Measurements from ENCODE around the gene UGDH. TPM values are rescaled to one million over a fixed set of nuclear protein-coding genes. Genes with fewer than 3 reads are reported as not detected.

The UGDH gene
- total and polyA plus RNA-seq, 8 donors = 14.6 to 161 (median 33.2) TPM

DNA sequence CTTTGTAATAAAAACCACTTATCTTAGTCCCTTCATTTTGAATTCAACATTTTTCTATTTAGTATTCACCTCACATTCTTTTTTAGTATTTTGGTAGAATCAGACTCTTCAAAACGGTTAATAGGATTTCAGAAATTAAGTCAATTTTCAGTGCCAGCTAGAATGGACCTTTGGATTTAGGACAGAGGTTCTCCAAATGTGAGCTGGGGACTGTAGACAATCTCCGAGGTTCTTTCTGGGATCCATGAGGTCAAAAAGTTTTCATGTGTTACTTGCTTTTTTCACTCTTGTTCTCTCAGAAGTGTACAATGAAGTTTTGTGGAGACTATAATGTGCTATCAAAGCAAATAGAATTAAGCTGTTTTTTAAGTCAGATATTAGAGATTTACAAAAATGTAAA is 2.3 kb upstream of the UGDH start:
- intact Hi-C loops (cut with DNase I; ENCODE audit: low total_unique reads) = no loop called here
- peaks cover 0 to 41% (median 28%) of the 10 kb centered on the region in 4 donors for H3K36me3 ChIP-seq
- no peaks in the 10 kb centered on the region for H3K27me3 ChIP-seq
- TF ChIP-seq POLR2A (IDR thresholded peaks at IDR 0.05) (no peak), EP300 (IDR thresholded peaks at IDR 0.05) (no peak)
- TF ChIP-seq, protein P1, sequence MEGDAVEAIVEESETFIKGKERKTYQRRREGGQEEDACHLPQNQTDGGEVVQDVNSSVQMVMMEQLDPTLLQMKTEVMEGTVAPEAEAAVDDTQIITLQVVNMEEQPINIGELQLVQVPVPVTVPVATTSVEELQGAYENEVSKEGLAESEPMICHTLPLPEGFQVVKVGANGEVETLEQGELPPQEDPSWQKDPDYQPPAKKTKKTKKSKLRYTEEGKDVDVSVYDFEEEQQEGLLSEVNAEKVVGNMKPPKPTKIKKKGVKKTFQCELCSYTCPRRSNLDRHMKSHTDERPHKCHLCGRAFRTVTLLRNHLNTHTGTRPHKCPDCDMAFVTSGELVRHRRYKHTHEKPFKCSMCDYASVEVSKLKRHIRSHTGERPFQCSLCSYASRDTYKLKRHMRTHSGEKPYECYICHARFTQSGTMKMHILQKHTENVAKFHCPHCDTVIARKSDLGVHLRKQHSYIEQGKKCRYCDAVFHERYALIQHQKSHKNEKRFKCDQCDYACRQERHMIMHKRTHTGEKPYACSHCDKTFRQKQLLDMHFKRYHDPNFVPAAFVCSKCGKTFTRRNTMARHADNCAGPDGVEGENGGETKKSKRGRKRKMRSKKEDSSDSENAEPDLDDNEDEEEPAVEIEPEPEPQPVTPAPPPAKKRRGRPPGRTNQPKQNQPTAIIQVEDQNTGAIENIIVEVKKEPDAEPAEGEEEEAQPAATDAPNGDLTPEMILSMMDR (IDR thresholded peaks at IDR 0.05) = no peak
- peak overlapping the region in 1 of 5 donors; percentile 95 for H3K27ac ChIP-seq
- H3K4me3 ChIP-seq = peak overlapping the region in 1 of 4 donors; percentile 80
- peaks cover 10 to 37% (median 27%) of the 10 kb centered on the region in 4 donors for H3K4me1 ChIP-seq
- no peaks in the 10 kb centered on the region for H3K9me3 ChIP-seq
- 74 to 88% (median 84%) methylated on average over 2 of the region's 2 CpGs for WGBS, 5 donors
- DNase-seq = no peak

DNA sequence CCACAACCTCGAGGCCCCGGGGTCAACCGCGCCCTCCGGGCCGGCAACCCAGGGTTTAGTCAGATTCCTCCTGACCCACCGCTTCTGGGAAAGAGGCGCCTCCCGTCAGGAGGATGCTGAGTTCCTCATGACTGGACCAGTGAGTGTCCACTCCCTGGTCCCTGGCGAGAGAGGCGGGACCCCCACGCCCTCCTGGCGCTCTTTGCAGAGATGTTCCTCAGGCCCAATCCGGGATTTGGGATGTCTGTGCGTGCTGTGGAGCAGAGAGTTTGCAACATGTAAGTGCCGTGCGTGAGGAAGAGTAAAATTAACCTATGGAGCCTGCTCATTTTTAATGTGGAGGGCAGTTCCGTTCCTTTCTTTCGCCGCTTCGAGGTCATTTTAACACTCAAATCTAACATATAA is 824 bp upstream of the UGDH start:
- intact Hi-C loops (cut with DNase I; ENCODE audit: low total_unique reads) = no loop called here
- no peaks in the 10 kb centered on the region for H3K9me3 ChIP-seq
- H3K4me1 ChIP-seq = peaks cover 10 to 51% (median 36%) of the 10 kb centered on the region in 4 donors
- peak overlapping the region; percentile 93 to 97 (median 97) for H3K27ac ChIP-seq
- H3K4me3 ChIP-seq = peak overlapping the region; percentile 80 to 96 (median 85)
- TF ChIP-seq POLR2A (IDR thresholded peaks at IDR 0.05) = no peak
- no peak for TF ChIP-seq POLR2AphosphoS5 (IDR thresholded peaks at IDR 0.05)
- TF ChIP-seq, protein P1 (IDR thresholded peaks at IDR 0.05) = no peak
- no peak for TF ChIP-seq EP300 (IDR thresholded peaks at IDR 0.05)
- H3K36me3 ChIP-seq = peaks cover 0 to 26% (median 15%) of the 10 kb centered on the region in 4 donors
- 1 to 5% (median 2%) methylated on average over 15 to 21 of the region's 21 CpGs for WGBS, 5 donors
- no peaks in the 10 kb centered on the region for H3K27me3 ChIP-seq
- DNase-seq = no peak

DNA sequence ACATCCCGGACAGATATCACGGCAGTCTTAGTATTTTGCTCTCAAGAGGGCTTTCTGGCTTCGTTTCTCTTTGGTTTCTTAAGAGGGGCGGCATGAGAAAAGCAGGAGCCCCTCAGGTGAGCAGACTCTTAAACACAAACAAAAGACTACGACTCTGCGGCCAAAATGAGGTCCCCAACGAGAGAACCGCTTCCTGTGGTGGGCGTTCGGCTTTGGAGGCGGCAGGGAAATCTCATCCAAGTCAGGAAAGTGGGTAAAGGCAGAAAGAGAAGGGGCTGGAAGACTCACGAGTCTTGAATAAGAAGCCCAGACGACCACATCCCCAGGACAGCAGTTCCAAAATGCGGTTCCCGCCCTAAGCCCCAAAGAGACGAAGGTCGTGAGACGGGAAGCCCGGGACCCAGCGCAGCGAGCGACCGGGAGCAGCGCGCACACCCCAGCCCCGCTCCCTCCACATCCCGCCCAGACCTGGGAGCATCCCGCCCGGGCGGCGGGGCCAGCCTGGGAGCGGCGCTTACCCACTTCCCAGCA is 409 bp downstream of the UGDH start:
- Histone ChIP-seq H3K27me3 (no peaks in the 10 kb centered on the region), H3K4me1 (peaks cover 10 to 64% (median 42%) of the 10 kb centered on the region in 4 donors), H3K36me3 (peaks cover 0 to 14% (median 2%) of the 10 kb centered on the region in 4 donors), H3K4me3 (peak overlapping the region; percentile 80 to 96 (median 85)), H3K9me3 (no peaks in the 10 kb centered on the region), H3K27ac (peak overlapping the region; percentile 93 to 97 (median 97))
- intact Hi-C loops (cut with DNase I; ENCODE audit: low total_unique reads) = no loop called here
- DNase-seq = no peak
- WGBS, 5 donors = 0 to 1% (median 0%) methylated on average over 28 to 33 of the region's 33 CpGs
- TF ChIP-seq, protein P1 (IDR thresholded peaks at IDR 0.05) = no peak
- no peak for TF ChIP-seq POLR2A (IDR thresholded peaks at IDR 0.05)
- no peak for TF ChIP-seq EP300 (IDR thresholded peaks at IDR 0.05)
- TF ChIP-seq POLR2AphosphoS5 (IDR thresholded peaks at IDR 0.05) = no peak

DNA sequence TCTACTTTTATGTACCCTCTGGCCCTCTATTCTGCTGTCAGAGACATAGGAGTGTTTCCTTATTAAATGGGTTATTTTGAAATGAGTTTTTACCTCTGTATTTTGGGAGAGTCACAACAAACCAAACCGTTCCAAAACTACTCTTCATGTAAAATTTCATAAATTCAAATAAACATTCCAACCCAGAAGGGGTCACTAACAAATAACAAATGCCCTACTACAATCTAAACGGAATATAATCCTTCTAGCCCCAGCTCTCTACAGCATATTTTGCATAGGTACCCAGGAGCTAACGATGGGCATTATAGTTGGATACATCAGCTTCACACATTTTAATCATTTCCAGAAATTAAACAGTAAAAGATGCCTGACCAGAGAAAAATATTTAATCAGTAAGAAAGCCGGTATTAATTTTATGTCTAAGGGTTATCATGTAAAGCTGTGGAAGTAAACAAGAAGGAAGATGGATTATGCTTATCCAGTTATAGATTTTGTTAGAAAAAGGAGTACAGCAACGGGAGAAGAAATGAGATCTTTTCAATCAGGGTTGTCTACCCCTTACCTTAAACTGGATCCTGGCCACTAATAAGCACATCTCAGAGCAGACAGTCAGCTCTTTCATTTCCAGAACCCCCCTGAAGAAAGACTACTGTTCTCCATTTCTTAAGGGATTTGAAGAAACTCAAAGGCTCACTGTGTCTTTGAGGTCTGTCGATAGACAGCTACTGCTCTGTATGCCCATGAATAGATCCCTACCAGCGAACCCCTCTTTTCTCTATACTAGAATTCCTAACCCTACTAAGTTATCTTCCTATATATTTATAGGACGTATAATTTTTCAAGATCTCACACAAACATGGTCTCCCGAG is 1.2 kb downstream of the UGDH start:
- whole genome bisulfite sequencing, 5 donors = 8 to 17% (median 10%) methylated on average over 9 of the region's 9 CpGs
- no peak for TF ChIP-seq POLR2AphosphoS5 (IDR thresholded peaks at IDR 0.05)
- no peak for TF ChIP-seq POLR2A (IDR thresholded peaks at IDR 0.05)
- no peak for TF ChIP-seq EP300 (IDR thresholded peaks at IDR 0.05)
- TF ChIP-seq, protein P1 (IDR thresholded peaks at IDR 0.05) = no peak
- Histone ChIP-seq H3K9me3 (no peaks in the 10 kb centered on the region), H3K4me3 (peak overlapping the region; percentile 80 to 96 (median 85)), H3K4me1 (peaks cover 10 to 71% (median 42%) of the 10 kb centered on the region in 4 donors), H3K36me3 (peaks cover 0 to 7% (median 0%) of the 10 kb centered on the region in 4 donors), H3K27ac (peak overlapping the region; percentile 93 to 97 (median 97)), H3K27me3 (no peaks in the 10 kb centered on the region)
- DNase-seq = peak in 1 of 2 donors; percentile 18
- intact Hi-C loops (cut with DNase I; ENCODE audit: low total_unique reads) = no loop called here
